ENCODE results near the gene LPCAT1.
"Not testable (repeated sequence)": the region's sequence is repeated elsewhere in the genome, so short reads cannot be mapped to it uniquely, and the experiment has no call there.

Gene LPCAT1

GRCh38 chr5:1464511-1464910, 59.2 kb downstream of the LPCAT1 start:
- DNase-seq (ENCODE audit: low read depth), result no peak

- DNase-seq (ENCODE audit: low read depth), result no peak
Measured at GRCh38 chr5:1464096-1464446, 59.7 kb downstream of the LPCAT1 start.

GRCh38 chr5:1463326-1464095, 60.2 kb downstream of the LPCAT1 start:
- no peak for DNase-seq (ENCODE audit: low read depth)

- DNase-seq (ENCODE audit: low read depth), result no peak
Measured at GRCh38 chr5:1462358-1462757, 61.4 kb downstream of the LPCAT1 start.

GRCh38 chr5:1461396-1461795, 62.4 kb downstream of the LPCAT1 start:
- DNase-seq (ENCODE audit: low read depth), result no peak

GRCh38 chr5:1460054-1460682, 63.6 kb downstream of the LPCAT1 start:
- DNase-seq (ENCODE audit: low read depth), result no peak

GRCh38 chr5:1459435-1459834, 64.3 kb downstream of the LPCAT1 start:
- DNase-seq (ENCODE audit: low read depth), result not testable (repeated sequence)

- not testable (repeated sequence) for DNase-seq (ENCODE audit: low read depth)
Measured at GRCh38 chr5:1456110-1456881, 67.5 kb downstream of the LPCAT1 start.

- no peak for DNase-seq (ENCODE audit: low read depth)
Measured at GRCh38 chr5:1453613-1454012, 70.1 kb downstream of the LPCAT1 start.

- DNase-seq (ENCODE audit: low read depth), result no peak
Measured at GRCh38 chr5:1449081-1449630, 74.6 kb downstream of the LPCAT1 start.

GRCh38 chr5:1448511-1449011, 75.2 kb downstream of the LPCAT1 start:
- no peak for DNase-seq (ENCODE audit: low read depth)

GRCh38 chr5:1447671-1448361, 75.9 kb downstream of the LPCAT1 start:
- DNase-seq (ENCODE audit: low read depth), result no peak

- no peak for DNase-seq (ENCODE audit: low read depth)
Measured at GRCh38 chr5:1446602-1447343, 77.0 kb downstream of the LPCAT1 start.

GRCh38 chr5:1445689-1446601, 77.8 kb downstream of the LPCAT1 start:
- no peak for DNase-seq (ENCODE audit: low read depth)

- no peak for DNase-seq (ENCODE audit: low read depth)
Measured at GRCh38 chr5:1445313-1445688, 78.5 kb downstream of the LPCAT1 start, which contains the start of gene SLC6A3. SLC6A3 (minus strand) TSS chr5:1445440; CDS start chr5:1443197, 2,243 bp downstream.

GRCh38 chr5:1444361-1445189, 79.2 kb downstream of the LPCAT1 start:
- no peak for DNase-seq (ENCODE audit: low read depth)

GRCh38 chr5:1443991-1444360, 79.8 kb downstream of the LPCAT1 start:
- DNase-seq (ENCODE audit: low read depth), result no peak

- no peak for DNase-seq (ENCODE audit: low read depth)
Measured at GRCh38 chr5:1443171-1443570, 80.6 kb downstream of the LPCAT1 start.

Measured in stimulated activated CD8-positive, alpha-beta memory T cell treated with anti-CD3 and anti-CD28 coated beads, Interleukin-15, amount 100 ng/mL, for 24 hours (primary cell).